ENCODE measurements around the gene GOLGA8J.
"Not testable (repeated sequence)": the region's sequence is repeated elsewhere in the genome, so short reads cannot be mapped to it uniquely, and the experiment has no call there.

Gene GOLGA8J

DNA sequence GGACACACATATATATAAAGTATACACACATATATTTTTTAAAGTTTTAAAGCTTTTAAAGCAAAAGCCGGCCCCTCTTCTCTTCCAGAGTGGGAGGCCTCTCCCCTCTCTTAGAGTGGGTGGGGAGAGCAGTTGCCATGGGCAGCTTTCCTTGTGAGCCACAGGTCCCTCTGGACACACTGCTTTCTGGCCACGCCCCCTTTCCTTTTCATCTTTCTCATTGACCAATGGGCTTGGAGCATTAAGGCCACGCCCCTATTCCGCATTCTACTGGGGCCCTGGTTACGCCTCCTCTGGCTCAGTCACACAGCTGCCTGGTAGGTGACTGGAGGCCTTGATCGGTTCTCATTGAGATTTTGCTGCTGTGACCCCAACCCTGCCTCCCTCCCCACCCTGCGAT, at the start of gene GOLGA8J:
GOLGA8J (plus strand) TSS at position 301 of the 400 bp plus-strand sequence; CDS start at position 399, 98 bp downstream.
- DNase-seq (ENCODE audit: low spot score), result not testable (repeated sequence)

- DNase-seq (ENCODE audit: low spot score), result no peak
Observed at GRCh38 chr15:30033211-30033610, 49.5 kb upstream of the GOLGA8J start.

DNA sequence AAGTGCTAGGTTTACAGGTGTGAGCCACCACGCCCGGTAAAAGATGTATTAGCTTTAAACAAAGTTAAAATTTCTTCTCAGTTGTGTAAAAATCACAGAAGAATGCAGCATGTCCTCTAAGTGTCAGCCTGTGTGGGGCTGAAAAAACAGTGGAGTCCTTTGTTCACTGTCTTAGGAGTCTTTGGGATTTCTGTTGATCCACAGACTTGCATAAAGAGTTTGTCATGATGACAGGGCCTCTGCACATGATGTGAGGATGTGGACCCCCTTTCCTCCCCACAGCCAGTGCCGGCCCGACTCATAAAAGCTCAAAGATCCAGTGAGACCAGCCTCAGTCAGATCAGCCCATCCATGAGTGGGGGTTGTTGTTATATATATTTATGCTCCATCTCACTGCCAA, 49.0 kb upstream of the GOLGA8J start:
- no peak for DNase-seq (ENCODE audit: low spot score)

DNA sequence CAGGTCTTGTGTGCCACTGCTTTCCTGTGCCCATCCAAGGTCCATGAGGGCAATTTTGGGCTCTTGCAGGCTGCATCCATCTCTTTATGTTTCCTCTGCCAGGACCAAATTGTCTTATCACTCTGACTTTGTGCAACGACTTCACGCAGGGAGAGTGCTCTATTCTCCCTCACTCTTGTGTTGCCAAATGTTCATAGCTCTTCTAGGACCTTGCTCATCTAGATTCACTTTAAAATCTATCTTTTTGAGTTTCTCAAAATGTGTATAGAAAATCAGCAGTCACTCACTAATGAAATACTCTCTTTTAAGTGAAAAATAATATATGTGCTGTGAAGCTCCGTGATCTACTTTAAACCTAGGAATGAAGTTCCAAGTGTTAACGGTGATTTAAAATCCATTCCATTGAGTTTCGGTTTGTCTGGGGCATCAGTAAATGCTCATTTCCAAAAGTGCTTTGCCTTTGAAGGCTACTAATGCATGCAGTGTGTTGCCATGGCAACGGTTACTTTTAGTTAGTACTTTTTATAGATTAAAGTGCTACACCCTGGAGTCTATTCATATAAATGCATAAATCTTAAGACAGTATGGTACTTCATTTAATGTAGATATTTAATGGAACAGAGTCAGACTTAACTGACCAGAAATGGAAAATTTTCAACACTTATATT, 46.6 kb upstream of the GOLGA8J start:
- no peak for DNase-seq (ENCODE audit: low spot score)

DNA sequence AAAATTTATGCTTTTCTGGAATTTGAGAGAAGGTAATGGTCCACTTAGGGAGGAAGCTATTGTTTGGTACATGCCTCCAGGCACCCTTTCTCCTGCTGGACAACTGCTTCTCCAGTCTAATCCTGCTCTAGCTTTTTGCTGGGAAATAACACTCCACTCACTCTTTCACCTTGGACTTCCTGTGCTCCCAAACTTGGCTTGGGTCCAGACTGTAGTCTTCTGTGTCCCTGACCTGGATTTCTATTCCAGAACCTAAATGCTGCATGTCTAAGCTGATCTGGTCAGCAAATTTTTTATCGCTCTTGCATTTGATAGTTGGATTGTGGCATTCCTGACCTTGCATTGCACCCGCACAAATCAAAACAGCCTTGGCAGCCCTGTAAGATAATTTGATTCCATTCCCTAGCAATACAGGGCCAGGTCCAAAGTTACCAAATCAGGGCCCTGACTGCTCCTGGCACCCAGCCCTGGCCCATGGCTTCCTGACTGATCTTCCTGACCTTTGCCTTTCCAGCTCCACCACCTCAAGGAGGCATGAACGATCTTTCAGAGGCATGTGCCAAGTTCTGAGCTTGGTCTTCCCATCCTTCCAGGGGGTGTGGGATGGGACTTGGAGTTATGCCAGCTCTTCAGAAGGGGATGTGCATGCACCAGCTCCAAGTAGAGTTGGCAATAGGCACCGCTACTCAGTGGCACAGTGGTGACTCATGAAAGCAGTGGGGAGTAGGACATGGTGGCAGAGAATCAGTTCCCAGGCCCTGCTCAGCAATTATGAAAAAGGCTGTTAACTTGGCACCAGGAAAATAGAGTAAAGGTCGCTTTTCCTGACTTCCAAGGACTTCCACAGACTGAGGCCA, 43.9 kb upstream of the GOLGA8J start:
- DNase-seq (ENCODE audit: low spot score), result no peak

- no peak for DNase-seq (ENCODE audit: low spot score)
Observed at GRCh38 chr15:30041868-30042267, 40.9 kb upstream of the GOLGA8J start.

GRCh38 chr15:30042556-30042955, 40.2 kb upstream of the GOLGA8J start:
- no peak for DNase-seq (ENCODE audit: low spot score)

DNA sequence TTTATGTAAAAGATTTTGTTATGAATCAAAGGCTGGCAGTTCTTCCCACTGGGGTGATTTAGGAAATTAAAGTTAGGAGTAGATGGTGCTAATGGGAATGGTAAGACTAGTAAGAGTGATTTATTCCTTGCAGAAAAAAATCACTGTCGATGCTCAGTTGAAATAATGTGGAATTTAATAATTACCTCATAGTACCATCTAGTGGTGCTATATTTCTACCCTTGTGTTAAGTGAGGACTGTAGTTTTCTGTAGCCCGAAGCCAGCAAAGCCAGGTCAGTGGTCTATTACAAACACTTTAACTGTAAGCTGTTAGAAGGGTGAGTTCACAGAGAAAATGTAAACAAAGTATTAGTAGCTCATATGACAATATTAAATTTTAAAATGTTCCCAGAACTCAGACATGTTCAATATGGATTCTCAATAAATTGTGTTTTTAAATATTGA, 39.5 kb upstream of the GOLGA8J start:
- DNase-seq (ENCODE audit: low spot score), result peak; percentile 33

DNA sequence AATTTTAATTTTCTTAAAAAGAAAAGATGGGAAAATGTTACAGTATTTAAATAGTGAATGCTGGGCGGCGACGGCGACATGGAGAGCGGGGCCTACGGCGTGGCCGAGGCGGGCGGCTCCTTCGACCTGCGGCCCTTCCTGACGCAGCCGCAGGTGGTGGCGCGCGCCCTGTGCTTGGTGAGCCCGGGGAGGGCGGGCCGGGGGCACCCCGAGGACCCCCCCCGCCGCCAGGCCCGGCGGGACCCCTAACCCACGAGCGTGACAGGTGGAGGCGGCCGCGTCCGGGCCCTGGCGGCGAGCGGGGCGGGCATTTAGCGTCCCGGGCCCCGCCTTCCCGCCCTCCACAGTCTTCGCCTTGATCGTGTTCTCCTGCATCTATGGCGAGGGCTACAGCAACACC, 38.4 kb upstream of the GOLGA8J start:
- no peak for DNase-seq (ENCODE audit: low spot score)

- not testable (repeated sequence) for DNase-seq (ENCODE audit: low spot score)
Observed at GRCh38 chr15:30044826-30045225, 37.9 kb upstream of the GOLGA8J start.

DNA sequence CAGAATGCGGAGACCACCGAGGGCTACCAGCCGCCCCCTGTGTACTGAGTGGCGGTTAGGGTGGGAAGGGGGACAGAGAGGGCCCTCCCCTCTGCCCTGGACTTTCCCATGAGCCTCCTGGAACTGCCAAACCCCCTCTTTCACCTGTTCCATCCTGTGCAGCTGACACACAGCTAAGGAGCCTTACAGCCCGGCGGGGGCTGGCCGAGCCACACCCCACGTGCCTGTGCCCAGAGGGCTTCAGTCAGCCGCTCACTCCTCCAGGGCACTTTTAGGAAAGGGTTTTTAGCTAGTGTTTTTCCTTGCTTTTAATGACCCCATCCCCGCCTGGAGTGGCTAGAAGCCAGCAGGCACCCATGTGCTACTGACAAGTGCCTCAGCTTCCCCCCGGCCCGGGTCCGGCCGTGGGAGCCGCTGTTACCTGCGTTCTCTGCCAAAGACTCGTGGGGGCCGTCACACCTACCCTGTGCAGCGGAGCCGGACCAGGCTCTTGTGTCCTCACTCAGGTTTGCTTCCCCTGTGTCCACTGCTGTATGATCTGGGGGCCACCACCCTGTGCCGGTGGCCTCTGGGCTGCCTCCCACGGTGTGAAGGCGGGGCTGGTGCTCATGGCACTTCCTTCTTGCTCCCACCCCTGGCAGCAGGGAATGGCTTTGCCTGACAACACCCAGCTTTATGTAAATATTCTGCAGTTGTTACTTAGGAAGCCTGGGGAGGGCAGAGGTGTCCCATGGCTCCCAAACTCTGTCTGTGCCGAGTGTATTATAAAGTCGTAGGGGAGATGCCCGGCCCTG, 37.3 kb upstream of the GOLGA8J start:
- not testable (repeated sequence) for DNase-seq (ENCODE audit: low spot score)

DNA sequence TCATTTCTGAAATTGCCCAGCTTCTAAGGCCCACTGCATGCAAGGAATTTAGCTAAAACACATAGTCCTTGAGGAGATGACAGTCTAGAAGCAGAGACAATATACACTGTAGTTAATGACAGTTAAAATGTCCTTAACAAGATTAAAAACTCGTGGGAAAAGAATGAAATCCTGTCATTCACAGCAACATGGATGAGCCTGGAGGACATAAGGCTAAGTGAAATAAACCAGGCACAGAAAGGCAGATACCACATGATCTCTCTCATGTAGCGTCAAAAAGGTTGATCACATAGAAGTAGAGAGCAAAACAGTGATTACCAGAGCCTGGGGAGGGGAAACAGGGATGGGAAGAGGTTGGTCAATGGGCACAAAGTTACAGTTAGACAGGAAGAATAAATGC, 36.3 kb upstream of the GOLGA8J start:
- DNase-seq (ENCODE audit: low spot score), result no peak

DNA sequence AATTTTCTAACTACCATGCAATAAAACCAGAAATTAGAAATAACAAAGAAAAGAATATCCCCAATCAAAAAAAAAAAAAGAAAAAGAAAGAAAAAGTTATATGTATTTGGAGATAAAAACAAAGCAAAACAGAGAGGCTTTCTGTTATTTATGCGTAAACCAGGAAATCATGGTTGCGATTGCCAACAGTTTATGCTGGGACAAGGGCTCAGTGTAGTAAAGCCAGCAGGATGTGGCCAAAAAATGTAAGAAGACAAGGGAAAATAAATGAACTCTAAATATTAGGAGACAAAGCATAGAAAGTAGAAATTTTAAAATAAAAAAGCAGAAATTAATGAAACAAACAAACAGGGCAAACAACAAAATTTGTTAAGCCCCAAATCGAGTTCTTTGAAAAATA, 27.2 kb upstream of the GOLGA8J start:
- DNase-seq (ENCODE audit: low spot score), result no peak

- DNase-seq (ENCODE audit: low spot score), result no peak
Observed at GRCh38 chr15:30056166-30056565, 26.6 kb upstream of the GOLGA8J start.

- no peak for DNase-seq (ENCODE audit: low spot score)
Observed at GRCh38 chr15:30059771-30060170, 23.0 kb upstream of the GOLGA8J start.

DNA sequence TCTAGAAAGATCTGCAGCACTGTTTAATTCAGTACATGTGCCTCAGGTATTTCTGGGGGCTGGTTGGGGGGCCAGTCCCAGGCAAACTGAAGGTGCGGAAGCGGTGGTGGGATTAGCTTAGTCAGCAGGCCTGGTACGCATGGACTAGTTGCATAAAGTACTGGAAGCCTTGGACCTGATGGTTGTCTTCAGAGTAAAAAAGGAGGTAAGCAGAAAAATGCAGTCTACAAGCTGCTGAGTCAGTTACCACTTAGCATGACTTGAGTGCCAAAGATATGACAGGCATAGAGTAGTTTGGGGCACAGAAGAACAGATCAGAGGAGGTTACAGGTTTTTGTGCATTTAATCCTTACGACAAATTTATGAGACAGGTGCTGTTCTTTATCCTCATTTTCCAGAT, 19.9 kb upstream of the GOLGA8J start:
- no peak for DNase-seq (ENCODE audit: low spot score)

DNA sequence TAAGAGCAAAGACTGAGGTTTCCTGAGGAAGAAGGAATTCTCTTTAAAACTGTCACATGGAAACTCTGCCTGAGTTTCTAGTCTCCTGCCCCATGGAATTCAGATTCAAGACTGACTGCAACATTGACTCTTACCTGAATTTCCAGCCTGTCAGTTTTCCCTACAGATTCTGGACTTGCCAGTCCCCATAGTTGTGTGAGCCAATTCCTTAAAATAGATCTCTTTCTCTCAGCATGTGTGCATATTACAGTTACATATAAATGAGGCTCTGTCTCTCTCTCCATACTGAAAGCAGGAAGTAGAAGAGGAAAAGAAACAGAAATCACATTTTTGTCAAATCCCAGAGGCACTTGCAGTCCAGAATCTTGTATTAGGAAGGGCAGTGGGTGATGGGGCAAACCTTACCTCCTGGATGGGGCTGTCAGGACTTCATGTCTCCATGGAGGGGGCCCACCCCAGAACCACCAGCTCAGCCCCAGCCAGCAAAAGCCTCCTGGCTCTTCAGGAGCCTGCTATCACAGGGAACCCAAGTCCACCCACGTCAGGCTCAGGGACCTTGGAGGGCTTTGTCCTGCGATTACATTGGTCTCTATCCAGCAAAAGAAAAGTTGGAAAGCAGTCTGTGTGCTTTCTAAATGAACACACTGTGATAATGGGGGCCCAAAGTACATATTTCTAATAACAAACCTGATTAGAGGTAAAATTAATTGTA, 18.8 kb upstream of the GOLGA8J start:
- no peak for DNase-seq (ENCODE audit: low spot score)

DNA sequence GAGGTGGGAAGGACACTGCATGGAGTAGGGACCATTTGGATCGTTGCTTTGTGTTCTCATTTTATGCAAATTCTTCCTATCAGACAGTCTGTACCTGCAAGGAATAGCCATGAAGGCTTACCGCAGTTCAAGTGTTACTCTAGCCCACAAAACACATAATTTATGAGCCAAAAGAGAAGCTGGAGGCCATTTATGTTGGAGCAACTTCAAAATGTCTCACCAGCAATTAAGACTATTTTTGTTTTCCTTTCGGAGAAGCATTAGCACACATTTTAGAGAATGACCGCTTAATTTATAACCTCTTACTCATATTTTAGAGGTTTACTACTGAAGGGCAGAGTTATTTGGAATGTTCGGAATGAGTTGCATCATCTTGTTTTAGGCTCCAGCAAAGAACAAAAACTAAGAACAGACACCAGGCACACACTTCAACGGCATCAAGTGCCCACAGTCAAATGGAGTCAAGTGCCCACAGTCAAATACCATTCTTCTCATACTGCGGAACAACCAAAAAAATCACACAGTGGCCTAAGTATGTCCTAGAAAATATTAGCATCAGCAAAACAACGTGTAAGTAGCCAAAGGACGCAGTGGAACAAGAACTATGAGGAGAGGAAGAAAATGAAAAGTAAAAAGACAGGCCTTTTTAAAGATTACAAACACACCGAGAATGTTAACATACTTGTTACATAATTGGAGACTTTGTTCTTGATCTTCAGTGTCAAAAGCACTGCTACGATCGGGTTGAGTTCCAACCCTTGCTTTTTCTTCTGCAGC, 17.5 kb upstream of the GOLGA8J start:
- no peak for DNase-seq (ENCODE audit: low spot score)

- no peak for DNase-seq (ENCODE audit: low spot score)
Observed at GRCh38 chr15:30068326-30068725, 14.4 kb upstream of the GOLGA8J start.

DNA sequence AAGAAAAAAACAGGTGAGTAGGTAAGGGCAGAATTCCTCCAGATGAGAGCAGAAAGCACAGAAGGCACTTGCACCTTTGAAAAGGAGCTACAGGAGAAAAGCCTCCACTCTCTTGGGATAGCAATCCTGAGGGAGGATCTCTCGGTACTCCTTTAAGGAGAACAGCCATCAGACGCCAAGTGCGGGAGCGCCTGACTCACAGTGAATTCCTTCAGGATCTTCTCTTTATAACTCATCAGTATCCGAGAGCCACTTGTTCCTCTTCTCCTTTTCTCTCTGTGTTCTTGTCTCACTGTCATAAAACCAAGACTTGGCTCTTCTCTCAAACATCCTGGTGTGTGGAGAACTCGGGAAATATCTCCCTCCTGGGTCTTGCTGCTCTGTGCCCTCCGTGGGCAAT, 10.1 kb upstream of the GOLGA8J start:
- no peak for DNase-seq (ENCODE audit: low spot score)

DNA sequence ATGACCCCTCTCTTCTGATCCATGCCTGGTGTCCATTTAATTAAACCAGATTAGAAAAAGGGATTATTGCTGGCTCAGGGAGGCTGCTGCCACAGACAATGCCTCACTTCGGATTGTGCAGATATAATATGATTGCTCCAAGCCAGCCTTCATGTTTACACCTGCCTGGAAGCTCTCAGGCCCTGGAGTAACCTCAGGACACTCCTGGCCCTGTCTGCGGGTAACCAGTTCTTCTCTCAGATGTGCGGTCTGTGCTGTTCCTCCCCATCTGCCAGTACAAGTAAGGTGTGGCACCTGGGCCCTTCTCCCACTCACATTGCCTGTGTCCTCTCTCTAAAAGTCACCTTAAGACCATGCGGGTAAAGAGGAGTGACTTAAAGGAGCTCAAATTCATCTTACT, 8.8 kb upstream of the GOLGA8J start:
- no peak for DNase-seq (ENCODE audit: low spot score)

All from SW480 (cell line).